ENCODE data around the gene FILIP1L.

The FILIP1L gene

DNA sequence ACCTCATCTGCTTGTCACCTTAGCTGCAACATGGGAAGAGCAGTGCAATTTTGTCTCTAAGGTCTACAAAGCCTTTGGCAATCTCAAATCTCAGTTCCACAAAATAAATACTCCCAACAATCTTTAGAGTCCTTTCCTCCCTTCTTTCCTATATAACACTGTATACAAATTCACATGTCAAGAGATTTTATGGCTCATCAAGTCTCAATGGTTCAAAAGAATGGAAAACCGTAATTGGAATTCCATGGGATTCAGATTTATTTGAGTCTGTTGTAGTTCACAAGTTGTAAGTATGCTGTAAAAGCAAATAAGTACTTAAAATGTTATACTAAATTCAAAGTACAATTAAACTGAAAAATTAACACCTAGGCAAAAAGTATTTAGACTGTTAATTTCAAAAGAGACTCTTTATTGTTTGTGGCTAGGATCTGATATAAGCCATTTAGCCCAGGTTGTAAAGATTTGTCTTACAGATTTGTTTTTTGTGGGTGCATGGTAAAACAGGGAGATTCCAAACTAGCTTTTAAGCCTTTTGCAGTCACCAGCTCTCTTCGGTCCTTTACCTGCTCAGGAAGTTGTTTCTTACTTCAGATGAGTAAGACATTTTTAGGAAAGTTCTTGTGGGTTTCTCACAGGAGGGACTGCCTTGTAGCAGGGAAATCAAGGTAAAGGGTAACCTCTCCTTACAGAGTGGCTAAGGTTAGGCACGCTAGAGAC is 246.5 kb downstream of the FILIP1L start:
- no peak for DNase-seq (ENCODE audit: low read depth in 2 of 2)

DNA sequence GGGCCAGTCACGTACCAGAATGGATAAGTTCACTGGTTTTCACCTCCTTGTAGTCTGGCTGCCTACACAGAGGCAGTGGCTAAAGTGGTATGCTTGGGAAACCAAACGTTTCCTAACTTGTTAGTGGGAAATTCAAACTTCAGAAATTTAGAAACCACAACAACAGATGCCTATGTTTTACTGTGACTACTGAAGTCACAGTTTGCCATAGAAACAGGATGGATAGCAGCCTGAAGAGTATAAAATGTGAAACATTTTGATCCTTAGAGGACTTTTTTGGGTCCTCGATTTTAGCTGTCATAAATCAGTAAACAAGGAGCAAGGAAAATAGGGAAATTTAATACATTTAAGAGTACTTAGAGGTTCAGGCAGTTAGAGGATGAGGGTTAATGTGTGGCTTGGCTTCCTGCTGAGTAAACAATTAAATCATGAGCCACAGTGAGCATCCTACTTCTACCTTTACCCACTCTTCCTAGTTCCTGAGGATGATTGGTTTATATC is 248.0 kb downstream of the FILIP1L start:
- DNase-seq (ENCODE audit: low read depth in 2 of 2): no peak

DNA sequence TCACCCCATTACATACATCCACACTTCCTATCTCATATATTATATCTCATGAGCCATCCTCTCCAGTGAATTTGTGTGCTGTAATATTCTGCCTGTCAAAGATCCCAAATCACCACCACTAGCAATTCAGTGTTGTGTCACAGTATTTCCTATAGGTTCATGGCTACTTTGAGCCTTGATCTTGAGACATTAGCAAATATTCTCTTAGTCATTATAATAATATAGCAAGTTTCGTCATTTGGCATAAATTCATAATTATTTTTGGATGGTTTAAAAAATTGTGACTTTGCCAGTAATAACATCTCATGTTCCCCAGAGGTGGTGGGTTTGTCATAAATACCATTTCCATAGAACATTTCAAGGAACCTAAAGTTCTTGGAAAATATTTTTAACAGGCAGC is 249.0 kb downstream of the FILIP1L start:
- DNase-seq (ENCODE audit: low read depth in 2 of 2): no peak

DNA sequence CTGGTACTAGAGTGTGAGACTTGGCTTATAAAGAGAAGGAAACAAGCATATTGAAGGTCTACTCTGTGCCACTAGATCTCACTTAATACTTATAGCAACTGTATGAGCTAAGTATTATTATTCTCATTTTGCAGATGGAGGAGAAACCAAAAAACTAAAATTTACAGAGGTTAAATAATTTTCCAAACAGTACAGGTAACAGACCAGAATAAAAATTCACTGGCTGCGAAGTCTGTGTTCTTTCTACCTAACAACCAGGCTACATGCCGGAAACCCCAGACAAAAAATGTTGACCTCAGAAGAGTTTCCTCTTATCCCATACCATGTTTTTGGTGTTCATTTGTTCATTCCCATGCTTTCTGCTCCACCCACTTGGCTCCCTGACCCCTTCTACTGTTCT is 250.0 kb downstream of the FILIP1L start:
- no peak for DNase-seq (ENCODE audit: low read depth in 2 of 2)

DNA sequence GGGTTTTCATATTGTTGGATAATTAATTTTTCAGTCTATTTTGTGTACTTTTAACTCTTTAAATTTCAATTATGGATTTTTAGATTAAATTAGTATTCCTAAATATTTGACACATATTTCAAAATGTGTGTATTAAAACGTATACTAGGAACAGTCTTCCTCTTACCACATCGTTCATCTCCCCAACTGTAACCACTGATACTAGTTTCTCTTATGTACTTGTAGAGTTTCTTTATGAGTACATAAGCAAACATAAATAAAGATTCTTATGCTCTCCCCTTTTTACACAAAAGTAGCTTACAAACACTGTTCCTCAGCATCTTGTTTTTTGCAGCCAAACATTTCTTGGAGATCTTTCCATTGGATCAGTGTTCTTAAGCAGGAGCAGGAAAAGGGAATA is 250.7 kb downstream of the FILIP1L start:
- no peak for DNase-seq (ENCODE audit: low read depth in 2 of 2)

DNA sequence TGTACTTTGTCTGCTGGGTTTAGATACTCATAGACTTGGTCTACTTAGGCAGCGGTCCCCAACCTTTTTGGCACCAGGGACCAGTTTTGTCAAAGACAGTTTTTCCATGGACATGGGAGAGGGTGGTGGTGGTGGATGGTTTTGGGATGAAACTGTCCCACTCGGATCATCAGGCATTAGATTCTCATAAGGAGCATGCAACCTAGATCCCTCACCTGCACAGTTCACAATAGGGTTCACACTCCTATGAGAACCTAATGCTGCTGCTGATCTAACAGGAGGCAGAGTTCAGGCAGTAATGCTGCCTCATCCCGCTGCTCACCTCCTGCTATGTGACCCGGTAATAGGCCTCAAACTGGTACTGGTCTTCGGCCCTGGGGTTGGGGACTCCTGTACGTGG is 251.3 kb downstream of the FILIP1L start:
- DNase-seq (ENCODE audit: low read depth in 2 of 2): no peak

DNA sequence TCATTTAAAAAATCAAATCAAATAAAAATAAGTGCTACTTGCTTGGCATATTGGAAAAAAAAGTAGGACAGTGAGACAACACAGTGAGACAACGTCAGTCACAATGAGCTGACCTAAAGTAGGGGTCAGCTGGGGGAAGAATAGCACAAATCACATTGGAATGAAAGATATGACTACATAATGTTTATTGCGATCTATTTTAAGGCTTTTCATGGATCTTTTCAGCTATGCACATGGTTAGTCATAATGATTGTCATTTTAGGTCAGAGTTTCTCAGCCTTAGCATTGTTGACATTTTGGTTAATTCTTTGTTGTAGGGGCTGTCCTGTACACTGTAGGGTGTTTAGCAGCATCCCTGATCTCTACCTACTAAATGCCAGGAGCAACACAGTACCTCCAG is 252.1 kb downstream of the FILIP1L start:
- DNase-seq (ENCODE audit: low read depth in 2 of 2): no peak

DNA sequence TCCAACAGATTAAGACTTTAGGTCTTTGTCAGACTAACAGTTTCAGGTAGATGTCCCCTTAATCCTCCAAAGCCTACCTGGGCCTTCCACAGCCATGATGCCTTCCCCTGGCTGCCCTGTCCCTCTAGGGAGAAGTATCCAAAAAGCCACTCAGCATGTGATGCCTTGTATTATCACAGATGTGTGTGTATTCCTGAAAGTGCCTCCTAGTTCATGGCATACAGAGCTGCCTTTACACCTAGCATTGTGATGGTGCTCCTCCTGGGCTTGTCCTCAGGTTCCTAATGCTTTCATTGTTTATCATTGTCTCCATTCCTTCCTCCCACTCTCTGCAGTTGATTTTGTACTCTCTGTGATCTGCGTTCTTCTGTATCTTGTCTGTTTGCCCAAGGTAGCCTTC is 253.1 kb downstream of the FILIP1L start:
- no peak for DNase-seq (ENCODE audit: low read depth in 2 of 2)

DNA sequence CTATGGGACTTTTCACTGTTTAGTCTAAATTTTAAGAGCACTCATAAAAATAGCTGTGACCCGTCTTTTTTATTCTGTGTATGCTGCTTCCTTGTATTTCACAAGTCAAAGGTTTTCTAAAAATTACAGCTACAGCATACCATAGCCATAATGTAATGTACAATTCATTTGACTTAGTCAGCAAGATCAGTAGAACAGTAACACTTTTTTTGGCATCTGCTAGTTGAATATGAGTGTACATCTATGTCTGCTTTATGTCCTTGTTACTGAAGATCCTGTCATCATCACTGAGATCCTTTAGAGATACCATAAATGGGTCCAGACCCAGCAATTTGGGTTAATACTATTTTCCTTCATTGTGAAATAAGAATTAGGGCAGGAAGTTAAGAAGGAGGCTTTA is 254.5 kb downstream of the FILIP1L start:
- no peak for DNase-seq (ENCODE audit: low read depth in 2 of 2)

DNA sequence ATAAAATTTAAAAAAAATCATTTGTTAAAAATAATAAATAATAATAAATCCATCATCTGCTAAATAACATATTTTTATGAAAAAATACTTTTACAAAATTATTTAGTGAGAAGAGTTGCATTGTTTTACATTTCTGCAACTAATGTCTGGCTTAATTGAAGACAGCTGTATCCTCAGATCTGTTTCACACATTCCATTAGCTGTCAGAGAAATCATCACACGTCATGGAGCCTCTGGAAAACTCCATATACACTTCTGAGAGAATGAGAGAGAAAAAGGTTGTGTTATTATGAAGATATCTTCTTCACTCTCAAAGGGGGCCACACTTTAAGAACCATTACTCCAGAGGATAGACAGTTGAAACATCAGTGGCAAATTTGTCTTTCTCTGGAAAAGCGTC is 255.8 kb downstream of the FILIP1L start:
- no peak for DNase-seq (ENCODE audit: low read depth in 2 of 2)

DNA sequence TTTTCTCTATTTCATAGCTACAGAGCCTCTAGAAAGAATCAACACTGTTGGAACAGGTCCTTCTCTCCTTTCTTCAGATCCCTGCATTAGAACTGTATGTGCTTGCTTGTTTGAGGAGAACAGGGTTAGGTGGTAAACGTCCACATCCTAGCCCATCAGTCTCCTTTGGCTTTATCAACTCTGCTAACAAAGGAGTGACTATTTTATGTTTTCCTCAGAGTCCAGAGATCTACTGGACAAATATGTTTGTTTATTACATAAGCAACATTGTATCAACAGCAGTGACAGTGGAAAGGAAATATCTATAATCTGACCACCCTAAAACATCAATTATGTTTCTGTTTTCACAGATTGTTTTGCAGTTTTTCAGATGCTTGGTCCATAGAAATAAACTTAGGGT is 257.0 kb downstream of the FILIP1L start:
- no peak for DNase-seq (ENCODE audit: low read depth in 2 of 2)

DNA sequence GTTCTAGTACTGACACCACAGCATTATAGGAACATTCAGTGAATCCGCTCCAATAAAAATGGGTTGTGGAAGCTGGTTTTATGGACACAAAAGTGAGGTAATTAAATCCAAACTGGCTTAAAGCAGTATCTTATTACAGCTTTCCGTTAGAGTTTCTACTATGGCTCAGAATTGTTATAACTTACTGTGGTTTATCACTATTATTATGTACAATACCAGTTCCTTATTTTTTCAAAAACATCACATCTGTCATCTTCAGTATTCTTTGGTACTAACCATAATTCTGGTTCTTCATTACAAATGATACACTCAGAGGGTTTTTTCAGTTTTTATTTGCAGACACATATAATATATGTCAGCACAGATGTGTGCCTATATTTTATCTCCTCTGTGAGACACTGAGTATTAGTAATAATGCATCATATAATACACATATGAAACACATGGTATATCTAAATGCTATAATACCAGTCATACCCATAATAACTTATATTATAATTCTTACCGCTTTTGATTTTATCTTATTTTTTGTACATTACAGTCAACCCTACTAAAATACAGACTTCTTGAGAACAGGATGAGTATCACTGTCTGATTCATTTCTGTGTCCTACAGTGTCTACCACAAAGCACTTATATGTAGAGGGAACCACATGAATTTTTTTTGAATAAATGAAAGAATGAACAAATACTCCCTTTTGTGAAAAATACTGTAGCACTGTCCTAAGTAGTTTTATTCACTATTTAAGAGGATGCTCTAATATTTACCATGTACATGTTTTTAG is 257.7 kb downstream of the FILIP1L start:
- no peak for DNase-seq (ENCODE audit: low read depth in 2 of 2)

DNA sequence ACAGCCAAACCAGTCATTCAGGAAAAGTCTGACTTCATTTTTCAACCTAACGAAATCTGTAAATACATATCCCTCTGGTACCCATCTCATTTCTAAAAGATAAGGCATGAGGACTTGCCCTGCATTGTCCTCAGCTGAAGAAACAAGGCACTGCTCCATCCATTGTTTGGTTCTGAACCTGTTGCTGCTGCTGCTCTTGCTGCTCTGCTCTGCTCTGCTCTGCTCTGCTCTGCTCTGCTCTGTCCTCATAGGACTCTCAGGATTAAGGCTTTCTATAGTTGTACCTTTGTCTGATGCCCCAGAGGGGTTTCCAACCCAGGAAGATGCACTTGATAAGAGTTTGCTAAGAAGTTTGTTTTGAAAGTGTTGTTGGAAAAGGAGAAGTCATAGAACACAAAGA is 258.4 kb downstream of the FILIP1L start:
- no peak for DNase-seq (ENCODE audit: low read depth in 2 of 2)

DNA sequence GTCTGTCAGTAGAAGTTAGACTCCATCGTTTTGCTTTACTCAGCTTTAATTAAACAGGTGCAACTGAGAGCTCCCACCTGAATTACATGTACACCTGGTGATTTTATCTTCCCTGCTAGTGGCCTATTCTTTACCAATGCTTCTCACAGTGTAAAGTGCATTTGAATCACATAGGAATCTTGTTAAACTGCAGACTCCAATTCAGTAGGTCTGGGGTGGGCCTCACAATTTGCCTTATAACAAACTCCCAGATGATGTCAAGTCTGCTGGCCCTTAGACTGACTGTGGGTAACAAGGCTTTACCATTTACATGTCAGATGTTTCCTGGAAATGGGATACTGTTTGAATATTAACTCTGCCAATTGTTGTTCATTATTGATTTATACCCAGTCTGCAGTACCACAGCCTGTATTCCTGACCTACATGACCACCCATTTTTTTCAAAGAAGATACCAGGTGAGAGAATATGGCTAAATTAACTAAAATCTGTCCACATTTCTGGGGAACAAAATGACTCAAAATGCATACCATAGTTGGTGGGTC is 259.5 kb downstream of the FILIP1L start:
- DNase-seq (ENCODE audit: low read depth in 2 of 2): no peak

DNA sequence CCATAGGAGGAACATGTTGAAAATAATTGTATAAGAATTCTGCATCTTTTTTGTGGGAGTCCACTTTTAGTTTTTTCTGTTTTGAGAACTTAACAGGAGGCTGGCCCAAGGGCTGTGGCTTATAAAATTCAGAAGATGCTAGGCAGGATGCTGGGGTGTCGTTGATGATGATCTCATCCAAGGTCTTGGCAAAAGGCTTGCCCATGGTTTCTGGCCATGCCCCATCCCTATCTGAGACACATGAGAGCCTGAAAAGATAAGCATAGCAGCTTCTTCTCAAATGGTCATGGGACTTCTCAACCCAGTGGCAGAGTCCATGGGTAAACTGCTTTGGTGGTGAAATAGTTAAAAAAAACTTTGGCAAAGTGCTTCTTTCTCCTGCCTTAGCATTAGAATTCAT is 261.4 kb downstream of the FILIP1L start:
- no peak for DNase-seq (ENCODE audit: low read depth in 2 of 2)

DNA sequence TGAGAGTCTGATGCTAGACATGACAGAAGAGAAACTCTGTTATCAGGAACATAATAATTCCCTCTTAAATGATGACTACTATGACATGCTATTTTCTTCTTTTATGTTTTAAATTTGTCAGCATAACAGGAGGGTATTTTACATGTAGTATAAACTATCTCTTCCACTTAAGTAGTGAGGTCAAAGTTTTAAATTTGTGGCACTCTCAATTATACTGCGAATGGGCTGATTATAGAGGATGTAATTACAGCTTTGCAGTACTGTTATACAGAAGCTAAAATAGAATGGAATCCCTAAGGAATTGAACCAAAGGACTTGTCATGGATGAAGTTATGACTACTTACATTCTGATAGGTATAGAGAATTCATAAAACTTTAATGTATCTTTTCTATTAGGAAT is 262.3 kb downstream of the FILIP1L start:
- no peak for DNase-seq (ENCODE audit: low read depth in 2 of 2)

DNA sequence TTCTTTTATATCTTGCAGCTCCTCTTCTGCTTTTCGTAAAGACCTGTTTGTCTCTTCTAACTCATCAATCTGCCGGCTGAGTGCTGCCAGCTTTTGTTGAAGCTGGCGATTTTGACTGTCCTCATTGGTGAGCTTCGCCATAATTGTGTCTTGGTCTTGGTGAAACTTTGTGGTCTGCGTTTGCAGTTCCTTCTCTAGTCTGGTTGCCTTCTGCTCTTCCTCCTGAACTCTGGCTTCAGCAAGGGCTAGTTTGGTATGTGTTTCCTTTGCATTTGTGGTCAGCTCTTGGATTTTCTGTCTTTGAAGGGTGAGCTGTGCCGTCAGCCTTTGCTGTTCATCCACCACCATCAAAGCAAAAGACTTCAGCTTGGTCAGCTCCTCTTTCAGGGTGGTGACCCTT is 263.7 kb downstream of the FILIP1L start:
- DNase-seq (ENCODE audit: low read depth in 2 of 2): no peak

DNA sequence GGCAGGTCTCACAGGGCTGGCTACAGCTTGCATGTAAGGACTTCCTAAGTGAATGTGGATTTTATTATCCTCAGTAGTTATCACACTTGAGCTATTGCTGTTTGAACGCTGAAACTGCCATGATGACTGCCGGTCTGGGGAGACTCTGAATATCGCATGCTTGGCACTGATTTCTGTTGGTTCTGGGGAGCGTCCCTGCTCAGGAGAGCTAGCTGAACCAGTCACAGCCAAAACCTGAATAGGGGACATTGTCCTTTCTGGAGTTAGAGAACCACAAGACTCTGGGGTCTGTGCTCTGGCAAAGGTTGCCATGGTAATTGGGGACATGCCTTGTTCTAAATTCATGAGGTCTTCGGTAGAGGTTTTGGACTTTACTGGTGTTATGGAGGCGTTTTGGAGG is 265.9 kb downstream of the FILIP1L start:
- DNase-seq (ENCODE audit: low read depth in 2 of 2): no peak

DNA sequence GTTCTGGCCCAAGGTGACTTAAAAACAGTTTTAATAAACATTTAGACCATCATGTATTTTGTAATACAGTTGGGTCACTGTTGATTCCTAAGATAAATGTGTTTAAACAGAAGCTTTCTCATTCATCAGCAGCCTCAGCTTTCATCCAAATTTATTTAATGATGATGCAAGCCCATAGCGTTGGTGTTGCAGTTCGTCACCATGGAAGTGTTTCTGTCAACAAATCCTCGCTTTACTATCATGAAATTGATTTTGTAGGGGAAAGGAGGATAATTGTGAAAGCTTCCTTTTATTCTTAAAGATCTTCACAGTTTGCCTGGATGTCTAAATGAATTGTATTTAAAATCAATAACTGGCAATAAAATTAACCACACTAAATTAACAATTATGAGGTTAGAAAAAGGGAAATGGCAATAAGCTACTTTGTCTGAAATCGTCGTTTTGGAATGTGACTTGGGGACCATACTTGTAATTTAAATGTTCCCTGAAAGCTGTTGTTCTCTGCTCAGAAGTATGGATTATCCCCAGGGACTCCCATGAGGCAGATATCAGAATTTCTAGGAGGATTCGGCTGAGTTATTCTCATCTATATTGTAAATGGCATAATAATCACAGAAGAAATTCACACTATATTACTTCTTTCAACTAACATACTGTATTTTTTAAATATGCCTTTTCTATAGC is 267.7 kb downstream of the FILIP1L start:
- DNase-seq (ENCODE audit: low read depth in 2 of 2): no peak

DNA sequence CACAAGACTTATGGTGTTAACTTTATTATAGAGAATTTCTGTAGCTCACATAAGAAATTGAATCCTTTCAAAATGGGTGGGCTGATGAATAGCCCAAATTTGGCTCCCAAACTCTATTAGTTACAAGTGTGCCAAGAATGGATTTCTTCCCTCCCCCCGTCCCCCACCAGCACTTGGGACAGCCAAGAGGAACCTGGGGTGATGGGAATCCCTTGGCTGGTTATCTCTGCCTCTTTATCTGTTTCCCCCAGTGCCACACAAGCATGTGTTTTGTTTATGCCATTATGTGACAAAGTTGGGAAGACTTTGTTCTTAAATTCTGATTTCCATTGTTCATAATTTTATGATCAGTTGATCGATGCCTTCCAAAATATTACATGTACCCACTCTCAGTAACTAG is 268.3 kb downstream of the FILIP1L start:
- DNase-seq (ENCODE audit: low read depth in 2 of 2): no peak

DNA sequence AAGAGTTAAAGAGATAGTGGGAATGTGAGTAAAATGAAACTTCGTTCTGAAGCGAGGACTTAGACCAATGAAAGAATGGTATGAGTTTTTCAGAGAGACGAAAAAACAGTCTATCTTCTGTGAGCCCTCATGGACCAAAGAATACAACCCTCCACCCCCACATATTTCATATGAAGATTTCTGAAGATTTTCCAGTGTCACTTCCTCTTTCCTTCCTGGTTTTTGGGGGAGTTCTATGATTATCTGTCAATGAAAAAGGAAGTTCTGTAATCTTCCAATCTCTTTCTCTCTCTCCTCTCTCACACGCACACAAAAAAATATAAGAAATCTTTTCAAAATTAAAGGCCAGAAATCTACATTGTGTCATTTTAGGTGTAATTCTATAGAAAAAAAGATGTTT is 269.0 kb downstream of the FILIP1L start:
- no peak for DNase-seq (ENCODE audit: low read depth in 2 of 2)

DNA sequence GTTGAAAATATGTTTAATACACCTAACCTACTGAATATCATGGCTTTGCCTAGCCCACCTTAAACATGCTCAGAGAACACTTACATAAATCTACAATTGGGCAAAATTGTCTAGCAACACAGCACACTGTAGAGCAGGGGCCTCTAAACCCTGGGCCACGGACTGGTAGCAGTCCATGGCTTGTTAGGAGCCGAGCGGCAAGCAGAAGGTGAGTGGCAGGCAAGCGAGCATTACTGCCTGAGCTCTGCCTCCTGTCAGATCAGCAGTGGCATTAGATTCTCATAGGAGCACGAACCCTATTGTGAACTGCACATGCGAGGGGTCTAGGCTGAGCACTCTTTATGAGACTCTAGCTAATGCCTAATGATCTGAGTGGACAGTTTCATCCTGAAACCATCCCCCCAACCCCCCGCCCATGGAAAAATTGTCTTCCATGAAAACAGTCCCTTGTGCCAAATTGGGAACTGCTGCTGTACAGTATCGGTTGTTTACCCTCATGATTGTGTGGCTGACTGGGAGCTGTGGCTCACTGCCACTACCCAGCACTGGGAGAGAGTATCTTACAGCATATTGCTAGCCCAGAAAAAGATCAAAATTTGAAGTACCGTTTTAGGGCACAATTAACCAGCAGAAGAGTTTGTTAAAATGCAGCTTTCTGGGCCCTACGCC is 270.6 kb downstream of the FILIP1L start:
- no peak for DNase-seq (ENCODE audit: low read depth in 2 of 2)

Measured in stimulated activated CD8-positive, alpha-beta memory T cell treated with anti-CD3 and anti-CD28 coated beads, Interleukin-2, amount 100 ng/mL, for 1 hour (primary cell).